ENCODE results near the gene ZDHHC19. TPM values are rescaled to one million over a fixed set of nuclear protein-coding genes. Genes with fewer than 3 reads are reported as not detected.
A peak's percentile ranks its signal among the peaks of the same experiment; 100 is the strongest.

The ZDHHC19 gene
- total and polyA plus RNA-seq, 7 donors = 0.38 to 0.99 TPM; not detected in 5

GRCh38 chr3:196203846-196204245 is 7.4 kb downstream of the ZDHHC19 start:
- no peaks in the 10 kb centered on the region for H3K36me3 ChIP-seq
- no peak for DNase-seq
- intact Hi-C loops (cut with DNase I) = no loop called here
- no peak for TF ChIP-seq POLR2A (IDR thresholded peaks at IDR 0.05)
- no peak for TF ChIP-seq POLR2AphosphoS5 (IDR thresholded peaks at IDR 0.05)
- TF ChIP-seq EP300 (IDR thresholded peaks at IDR 0.05) = no peak
- no peak for TF ChIP-seq CTCF (IDR thresholded peaks at IDR 0.05)
- H3K4me1 ChIP-seq = peaks cover 0 to 24% (median 17%) of the 10 kb centered on the region in 4 donors
- no peaks in the 10 kb centered on the region for H3K9me3 ChIP-seq
- H3K27me3 ChIP-seq = peaks cover 0 to 14% (median 6%) of the 10 kb centered on the region in 3 donors
- 80 to 82% methylated on average over 3 of the region's 3 CpGs for whole genome bisulfite sequencing, 2 donors
- H3K27ac ChIP-seq = no peak overlapping the region
- no peak overlapping the region for H3K4me3 ChIP-seq

GRCh38 chr3:196202516-196202970 is 8.7 kb downstream of the ZDHHC19 start:
- H3K4me3 ChIP-seq = peak overlapping the region in 3 of 4 donors; percentile 14 to 25 (median 19)
- H3K4me1 ChIP-seq = peaks cover 0 to 20% (median 15%) of the 10 kb centered on the region in 4 donors
- H3K36me3 ChIP-seq = no peaks in the 10 kb centered on the region
- H3K27ac ChIP-seq = peak overlapping the region in 3 of 4 donors; percentile 30 to 60 (median 39)
- peaks cover 0 to 7% (median 0%) of the 10 kb centered on the region in 3 donors for H3K27me3 ChIP-seq
- intact Hi-C loops (cut with DNase I) = no loop called here
- peak; percentile 85 for DNase-seq
- 49 to 51% methylated on average over 21 of the region's 21 CpGs for WGBS, 2 donors
- TF ChIP-seq CTCF (IDR thresholded peaks at IDR 0.05) = no peak
- no peak for TF ChIP-seq POLR2A (IDR thresholded peaks at IDR 0.05)
- H3K9me3 ChIP-seq = no peaks in the 10 kb centered on the region

- intact Hi-C loops (cut with DNase I) = no loop called here
- WGBS, 2 donors = 73 to 88% methylated on average over 19 of the region's 19 CpGs
- H3K27ac ChIP-seq = no peak overlapping the region
Observed at GRCh38 chr3:196198771-196199753, 12.1 kb downstream of the ZDHHC19 start.

GRCh38 chr3:196198081-196198675 is 13.0 kb downstream of the ZDHHC19 start:
- no peaks in the 10 kb centered on the region for H3K9me3 ChIP-seq
- no peaks in the 10 kb centered on the region for H3K36me3 ChIP-seq
- no peak for TF ChIP-seq EP300 (IDR thresholded peaks at IDR 0.05)
- TF ChIP-seq CTCF (IDR thresholded peaks at IDR 0.05) = no peak
- TF ChIP-seq POLR2A (IDR thresholded peaks at IDR 0.05) = no peak
- TF ChIP-seq POLR2AphosphoS5 (IDR thresholded peaks at IDR 0.05) = no peak
- intact Hi-C loops (cut with DNase I) = no loop called here
- no peaks in the 10 kb centered on the region for H3K27me3 ChIP-seq
- DNase-seq = no peak
- peaks cover 0 to 15% (median 10%) of the 10 kb centered on the region in 4 donors for H3K4me1 ChIP-seq
- WGBS, 2 donors = 90 to 92% methylated on average over 15 of the region's 15 CpGs
- H3K27ac ChIP-seq = no peak overlapping the region
- no peak overlapping the region for H3K4me3 ChIP-seq

More at GRCh38 chr3:196198771-196199753, 12.1 kb downstream of the ZDHHC19 start:
- TF ChIP-seq EP300 (IDR thresholded peaks at IDR 0.05) (no peak), CTCF (IDR thresholded peaks at IDR 0.05) (no peak), POLR2A (IDR thresholded peaks at IDR 0.05) (no peak), POLR2AphosphoS5 (IDR thresholded peaks at IDR 0.05) (no peak)
- H3K4me1 ChIP-seq = peaks cover 0 to 15% (median 10%) of the 10 kb centered on the region in 4 donors
- H3K4me3 ChIP-seq = no peak overlapping the region
- H3K36me3 ChIP-seq = no peaks in the 10 kb centered on the region
- H3K27me3 ChIP-seq = no peaks in the 10 kb centered on the region
- no peaks in the 10 kb centered on the region for H3K9me3 ChIP-seq
- DNase-seq = no peak
